SK-N-SH (cell line): ENCODE data around the gene TSEN15. TPM values are rescaled to one million over a fixed set of nuclear protein-coding genes. Genes with fewer than 3 reads are reported as not detected.

Source experiments
- CTCF ChIA-PET: fragments of 300-600, 350-600 bp; formaldehyde crosslinking; extraction: SDS; loops from one replicate; lab custom pipeline; 2021; lab: Yijun Ruan, JAX
- POLR2A ChIA-PET: fragments of 350-600 bp; sonication (Branson Sonifier 250); formaldehyde crosslinking; extraction: SDS; loops from one replicate; lab custom pipeline; 2020; ENCODE audit warnings: antibody characterized with exemption, inconsistent platforms; lab: Yijun Ruan, JAX
- DNase-seq: peaks from one replicate; pipeline ENCODE4 v3.0.0; 2012
- H2AFZ ChIP-seq: fragments of 200-600 bp; sonication (generic); 2 replicates; pipeline ENCODE4 v1.8.1; 2016; ENCODE audit warnings: antibody characterized with exemption, mild to moderate bottlenecking, low read depth
- H3F3A ChIP-seq: fragments of 200-600 bp; sonication (generic); replicated peaks from 2 replicates; pipeline ENCODE3; 2016; ENCODE audit warnings: antibody characterized with exemption, mild to moderate bottlenecking; ENCODE audit not compliant: insufficient read depth
- H3K27ac ChIP-seq, 2 experiments: fragments of 200-500 bp in 1 of 2; fragments of 200-600 bp in 1 of 2; sonication (Bioruptor generic) in 1 of 2; sonication (generic), shearing (Covaris generic) in 1 of 2; 2 replicates each; pipeline versions ENCODE4 v1.5.1 to v1.6.1; 2014 to 2016; ENCODE audit warnings: low read depth in 2 of 2, inconsistent platforms in 1 of 2, low read length in 1 of 2, mild to moderate bottlenecking in 1 of 2, mixed read lengths in 1 of 2
- H3K27me3 ChIP-seq: fragments of 200-600 bp; sonication (generic), shearing (Covaris generic); 2 replicates; pipeline ENCODE4 v1.6.1; 2016; ENCODE audit warnings: mixed run types; ENCODE audit not compliant: insufficient read depth
- H3K36me3 ChIP-seq, 2 experiments: fragments of 200-500 bp in 1 of 2; fragments of 200-600 bp in 1 of 2; sonication (Bioruptor generic) in 1 of 2; sonication (generic) in 1 of 2; replicated peaks in 1 of 2; 2 replicates each; pipeline versions ENCODE3 to v1.5.1; 2014 to 2016; ENCODE audit warnings: low read length in 1 of 2, mild to moderate bottlenecking in 1 of 2; ENCODE audit not compliant: insufficient read depth in 2 of 2, control insufficient read depth in 1 of 2
- H3K4me1 ChIP-seq, 2 experiments: fragments of 200-500 bp in 1 of 2; fragments of 200-600 bp in 1 of 2; sonication (Bioruptor generic) in 1 of 2; sonication (generic), shearing (Covaris generic) in 1 of 2; 2 replicates each; pipeline versions ENCODE4 v1.5.1 to v1.6.1; 2014 to 2016; ENCODE audit warnings: low read depth in 1 of 2, low read length in 1 of 2, mixed run types in 1 of 2; ENCODE audit not compliant: insufficient read depth in 2 of 2, control insufficient read depth in 1 of 2
- H3K4me2 ChIP-seq: fragments of 200-600 bp; sonication (generic), shearing (Covaris generic); 2 replicates; pipeline ENCODE4 v1.6.1; 2017; ENCODE audit warnings: mixed run types
- H3K4me3 ChIP-seq, 2 experiments: fragments of 200-500 bp in 1 of 2; fragments of 200-600 bp in 1 of 2; sonication (Bioruptor generic) in 1 of 2; sonication (generic), shearing (Covaris generic) in 1 of 2; 2 replicates each; pipeline versions ENCODE4 v1.5.1 to v1.8.1; 2014 to 2016; ENCODE audit warnings: low read depth in 2 of 2, inconsistent platforms in 1 of 2, low read length in 1 of 2, mild to moderate bottlenecking in 1 of 2, mixed read lengths in 1 of 2, moderate library complexity in 1 of 2
- H3K79me2 ChIP-seq: fragments of 200-600 bp; sonication (generic); 2 replicates; pipeline ENCODE4 v1.8.1; 2017; ENCODE audit warnings: mild to moderate bottlenecking; ENCODE audit not compliant: insufficient read depth
- H3K9ac ChIP-seq: fragments of 200-600 bp; sonication (generic); 2 replicates; pipeline ENCODE4 v1.6.1; 2017; ENCODE audit warnings: mixed run types
- H3K9me2 ChIP-seq: fragments of 200-600 bp; sonication (generic); 2 replicates; pipeline ENCODE4 v1.6.1; 2017; ENCODE audit warnings: mixed run types
- H3K9me3 ChIP-seq: fragments of 200-600 bp; sonication (generic); 2 replicates; pipeline ENCODE4 v1.6.1; 2017; ENCODE audit warnings: mixed run types, mild to moderate bottlenecking, moderate library complexity
- H4K20me1 ChIP-seq: fragments of 200-600 bp; sonication (generic); 2 replicates; pipeline ENCODE4 v1.6.1; 2017; ENCODE audit warnings: mild to moderate bottlenecking, mixed run types; ENCODE audit not compliant: insufficient read depth
- CHD2 ChIP-seq: fragments of 150-350 bp; IDR thresholded peaks from 2 replicates; pipeline ENCODE4 v1.6.1; 2018; ENCODE audit warnings: low read length; ENCODE audit not compliant: partially characterized antibody
- EP300 ChIP-seq, 2 experiments: IDR thresholded peaks; 2 replicates each; pipeline versions ENCODE4 v1.4.0 to v1.6.1; 2012; ENCODE audit warnings: borderline replicate concordance in 1 of 2, low read depth in 1 of 2, low read length in 1 of 2
- EZH2phosphoT487 ChIP-seq: fragments of 200-600 bp; sonication (generic); IDR thresholded peaks from 2 replicates; pipeline ENCODE4 v1.6.1; 2017; ENCODE audit warnings: low read depth, mixed run types, mild to moderate bottlenecking, antibody characterized with exemption, moderate library complexity, borderline replicate concordance
- FOSL2 ChIP-seq: IDR thresholded peaks from 2 replicates; pipeline ENCODE4 v1.4.0; 2012; ENCODE audit warnings: low read depth, mild to moderate bottlenecking, moderate library complexity, borderline replicate concordance
- IRF3 ChIP-seq: fragments of 150-350 bp; IDR thresholded peaks from 2 replicates; pipeline ENCODE4 v1.6.1; 2016; ENCODE audit warnings: mild to moderate bottlenecking, low read depth, low read length
- JUND ChIP-seq: IDR thresholded peaks from 2 replicates; pipeline ENCODE4 v1.4.0; 2012
- MAX ChIP-seq: IDR thresholded peaks from 2 replicates; pipeline ENCODE4 v1.4.0; 2012; ENCODE audit warnings: low read depth
- MEF2A ChIP-seq: IDR thresholded peaks from 2 replicates; pipeline ENCODE4 v1.4.0; 2012; ENCODE audit warnings: low read depth, borderline replicate concordance
- MXI1 ChIP-seq: IDR thresholded peaks from 2 replicates; pipeline ENCODE4 v1.6.1; 2012; ENCODE audit warnings: mild to moderate bottlenecking, low read depth, low read length, improper control_type of control experiment
- NFIC ChIP-seq: IDR thresholded peaks from 2 replicates; pipeline ENCODE4 v1.4.0; 2012; ENCODE audit warnings: borderline replicate concordance
- NRF1 ChIP-seq: IDR thresholded peaks from 2 replicates; pipeline ENCODE4 v1.6.1; 2012; ENCODE audit warnings: low read depth, mild to moderate bottlenecking, low read length
- POLR2AphosphoS5 ChIP-seq: IDR thresholded peaks from 2 replicates; pipeline ENCODE4 v1.6.1; 2012; ENCODE audit warnings: low read depth, low read length
- RAD21 ChIP-seq: IDR thresholded peaks from 2 replicates; pipeline ENCODE4 v1.6.1; 2012; ENCODE audit warnings: mild to moderate bottlenecking, low read length
- RFX5 ChIP-seq: IDR thresholded peaks from 2 replicates; pipeline ENCODE4 v1.6.1; 2012; ENCODE audit warnings: mild to moderate bottlenecking, improper control_type of control experiment, low read length
- RXRA ChIP-seq: IDR thresholded peaks from 2 replicates; pipeline ENCODE4 v1.4.0; 2012; ENCODE audit warnings: low read depth, mild to moderate bottlenecking, borderline replicate concordance
- SIN3A ChIP-seq: IDR thresholded peaks from 2 replicates; pipeline ENCODE4 v1.6.1; 2012; ENCODE audit warnings: low read depth, mild to moderate bottlenecking, low read length, moderate library complexity, borderline replicate concordance
- SMC3 ChIP-seq: IDR thresholded peaks from 2 replicates; pipeline ENCODE4 v1.6.1; 2012; ENCODE audit warnings: low read depth, low read length, improper control_type of control experiment
- TAF1 ChIP-seq: IDR thresholded peaks from 2 replicates; pipeline ENCODE4 v1.6.1; 2012; ENCODE audit warnings: low read depth, mild to moderate bottlenecking, low read length, moderate library complexity, borderline replicate concordance
- TCF12 ChIP-seq: IDR thresholded peaks from 2 replicates; pipeline ENCODE4 v1.4.0; 2012
- TEAD4 ChIP-seq: IDR thresholded peaks from 2 replicates; pipeline ENCODE4 v1.4.0; 2012; ENCODE audit warnings: mild to moderate bottlenecking, borderline replicate concordance; ENCODE audit not compliant: insufficient read depth
- USF1 ChIP-seq: IDR thresholded peaks from 2 replicates; pipeline ENCODE4 v1.4.0; 2012; ENCODE audit warnings: low read depth, borderline replicate concordance
- USF2 ChIP-seq: fragments of 150-350 bp; IDR thresholded peaks from 2 replicates; pipeline ENCODE4 v1.6.1; 2017; ENCODE audit warnings: antibody characterized with exemption, low read length, low read depth, borderline replicate concordance
- YY1 ChIP-seq: IDR thresholded peaks from 2 replicates; pipeline ENCODE4 v1.4.0; 2012; ENCODE audit warnings: low read depth, mild to moderate bottlenecking
- WGBS: methylation state at CpG from one replicate; pipeline ENCODE4 v1.1.6; 2017; ENCODE audit warnings: low lambda C conversion rate; 5-methylcytosine and 5-hydroxymethylcytosine counted together
- polyA plus RNA-seq, 3 experiments: library from polyadenylated mRNA; depleted of rRNA; stranded (reverse); fragments of >200 nt; gene quantifications; 2 replicates each; pipeline ENCODE4 v1.2.3, GENCODE V29; 2012
- TF ChIP-seq, protein P1 (sequence below): IDR thresholded peaks from 2 replicates; pipeline ENCODE4; 2012
- TF ChIP-seq, protein P2 (sequence below): IDR thresholded peaks from 2 replicates; pipeline ENCODE4 v1.6.1; 2012; ENCODE audit warnings: mild to moderate bottlenecking, low read depth, low read length, moderate library complexity

The TSEN15 gene
- polyA plus RNA-seq, 1 of the 3 experiments (the other 2 are of a cell fraction) = 29.0 TPM

DNA sequence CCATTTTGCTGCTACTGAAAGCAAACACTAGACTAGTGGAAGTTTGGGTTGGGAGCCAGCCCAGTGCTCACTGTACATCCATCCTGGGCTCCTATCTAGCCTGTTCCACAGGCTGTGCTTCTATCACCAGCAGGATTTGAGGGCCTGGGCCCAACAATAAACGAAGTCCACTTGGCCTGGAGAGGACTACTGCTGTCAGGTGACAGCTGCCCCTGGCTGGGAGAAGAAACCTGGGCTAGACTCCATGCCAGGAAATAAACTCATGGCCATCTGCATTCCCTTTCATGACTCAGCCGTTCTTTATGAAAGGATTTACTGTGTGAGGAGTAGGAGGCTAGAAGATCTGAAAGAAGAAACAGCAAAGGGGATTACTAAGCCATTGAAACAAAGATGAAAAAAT lies 49.5 kb upstream of the TSEN15 start:
- H3K9ac ChIP-seq = peak overlapping the region; percentile 62
- no peaks in the 10 kb centered on the region for H4K20me1 ChIP-seq
- peaks cover 3 to 19% of the 10 kb centered on the region in 2 experiments; a peak in 2 of 4 replicates for H3K4me1 ChIP-seq
- H3K4me2 ChIP-seq = peak overlapping the region; percentile 47; the same call in 1 of the 2 replicates
- no peaks in the 10 kb centered on the region for H3K9me3 ChIP-seq
- DNase-seq = no peak
- CTCF ChIA-PET = no interaction called here
- H3K27ac ChIP-seq = peak overlapping the region; percentile 83 to 92; a peak in 3 of 4 replicates
- TF ChIP-seq SIN3A (no peak), RFX5 (no peak), USF1 (peak; percentile 70; the same call in 1 of the 2 replicates), RAD21 (no peak), MEF2A (no peak), CHD2 (no peak), FOSL2 (peak; percentile 91; the same call in 1 of the 2 replicates), EP300 (IDR thresholded peaks at IDR 0.05; ENCODE audit: borderline replicate concordance in 1 of 2, low read depth in 1 of 2, low read length in 1 of 2) (peak in 1 of 2 experiments; percentile 67; a peak in 1 of 4 replicates), NRF1 (no peak), SMC3 (no peak), YY1 (peak; percentile 73; the same call in 1 of the 2 replicates), IRF3 (no peak), TCF12 (peak; percentile 93), NFIC (peak; percentile 86), USF2 (no peak), RXRA (peak; percentile 38; the same call in 1 of the 2 replicates), EZH2phosphoT487 (no peak), TEAD4 (peak; percentile 68), POLR2AphosphoS5 (peak; percentile 28; the same call in 1 of the 2 replicates), JUND (peak; percentile 93), TAF1 (no peak), MAX (peak; percentile 80; the same call in 1 of the 2 replicates), MXI1 (no peak)
- TF ChIP-seq, protein P1, sequence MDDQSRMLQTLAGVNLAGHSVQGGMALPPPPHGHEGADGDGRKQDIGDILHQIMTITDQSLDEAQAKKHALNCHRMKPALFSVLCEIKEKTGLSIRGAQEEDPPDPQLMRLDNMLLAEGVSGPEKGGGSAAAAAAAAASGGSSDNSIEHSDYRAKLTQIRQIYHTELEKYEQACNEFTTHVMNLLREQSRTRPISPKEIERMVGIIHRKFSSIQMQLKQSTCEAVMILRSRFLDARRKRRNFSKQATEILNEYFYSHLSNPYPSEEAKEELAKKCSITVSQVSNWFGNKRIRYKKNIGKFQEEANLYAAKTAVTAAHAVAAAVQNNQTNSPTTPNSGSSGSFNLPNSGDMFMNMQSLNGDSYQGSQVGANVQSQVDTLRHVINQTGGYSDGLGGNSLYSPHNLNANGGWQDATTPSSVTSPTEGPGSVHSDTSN = peak; percentile 66
- TF ChIP-seq, protein P2, sequence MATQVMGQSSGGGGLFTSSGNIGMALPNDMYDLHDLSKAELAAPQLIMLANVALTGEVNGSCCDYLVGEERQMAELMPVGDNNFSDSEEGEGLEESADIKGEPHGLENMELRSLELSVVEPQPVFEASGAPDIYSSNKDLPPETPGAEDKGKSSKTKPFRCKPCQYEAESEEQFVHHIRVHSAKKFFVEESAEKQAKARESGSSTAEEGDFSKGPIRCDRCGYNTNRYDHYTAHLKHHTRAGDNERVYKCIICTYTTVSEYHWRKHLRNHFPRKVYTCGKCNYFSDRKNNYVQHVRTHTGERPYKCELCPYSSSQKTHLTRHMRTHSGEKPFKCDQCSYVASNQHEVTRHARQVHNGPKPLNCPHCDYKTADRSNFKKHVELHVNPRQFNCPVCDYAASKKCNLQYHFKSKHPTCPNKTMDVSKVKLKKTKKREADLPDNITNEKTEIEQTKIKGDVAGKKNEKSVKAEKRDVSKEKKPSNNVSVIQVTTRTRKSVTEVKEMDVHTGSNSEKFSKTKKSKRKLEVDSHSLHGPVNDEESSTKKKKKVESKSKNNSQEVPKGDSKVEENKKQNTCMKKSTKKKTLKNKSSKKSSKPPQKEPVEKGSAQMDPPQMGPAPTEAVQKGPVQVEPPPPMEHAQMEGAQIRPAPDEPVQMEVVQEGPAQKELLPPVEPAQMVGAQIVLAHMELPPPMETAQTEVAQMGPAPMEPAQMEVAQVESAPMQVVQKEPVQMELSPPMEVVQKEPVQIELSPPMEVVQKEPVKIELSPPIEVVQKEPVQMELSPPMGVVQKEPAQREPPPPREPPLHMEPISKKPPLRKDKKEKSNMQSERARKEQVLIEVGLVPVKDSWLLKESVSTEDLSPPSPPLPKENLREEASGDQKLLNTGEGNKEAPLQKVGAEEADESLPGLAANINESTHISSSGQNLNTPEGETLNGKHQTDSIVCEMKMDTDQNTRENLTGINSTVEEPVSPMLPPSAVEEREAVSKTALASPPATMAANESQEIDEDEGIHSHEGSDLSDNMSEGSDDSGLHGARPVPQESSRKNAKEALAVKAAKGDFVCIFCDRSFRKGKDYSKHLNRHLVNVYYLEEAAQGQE = no peak
- H3F3A ChIP-seq = peaks cover 10% of the 10 kb centered on the region
- H3K79me2 ChIP-seq = no peaks in the 10 kb centered on the region
- peak overlapping the region; percentile 79 for H2AFZ ChIP-seq
- H3K9me2 ChIP-seq = no peaks in the 10 kb centered on the region
- no peaks in the 10 kb centered on the region for H3K36me3 ChIP-seq
- whole genome bisulfite sequencing = 13% methylated on average over 2 of the region's 2 CpGs
- no peak overlapping the region for H3K4me3 ChIP-seq
- no peaks in the 10 kb centered on the region for H3K27me3 ChIP-seq
- POLR2A ChIA-PET = no interaction called here
